Peyer's patch (tissue), 4 donors: ENCODE results near the gene MKNK1.

Experiments used
- CTCF ChIP-seq, 6 experiments: fragments of 450-650 bp in 4 of 6; fragments of 200-600 bp in 2 of 6; sonication (generic) in 1 of 6; IDR thresholded peaks; one replicate each; pipeline ENCODE4 v1.5.1; 2017 to 2019; ENCODE audit warnings: antibody characterized with exemption in 6 of 6, mild to moderate bottlenecking in 3 of 6, moderate library complexity in 1 of 6
- POLR2A ChIP-seq, 2 donors: fragments of 450-650 bp; IDR thresholded peaks; one replicate each; pipeline ENCODE4 v1.5.1; 2017; ENCODE audit warnings: antibody characterized with exemption in 2 of 2, mild to moderate bottlenecking in 2 of 2, moderate library complexity in 2 of 2

DNA sequence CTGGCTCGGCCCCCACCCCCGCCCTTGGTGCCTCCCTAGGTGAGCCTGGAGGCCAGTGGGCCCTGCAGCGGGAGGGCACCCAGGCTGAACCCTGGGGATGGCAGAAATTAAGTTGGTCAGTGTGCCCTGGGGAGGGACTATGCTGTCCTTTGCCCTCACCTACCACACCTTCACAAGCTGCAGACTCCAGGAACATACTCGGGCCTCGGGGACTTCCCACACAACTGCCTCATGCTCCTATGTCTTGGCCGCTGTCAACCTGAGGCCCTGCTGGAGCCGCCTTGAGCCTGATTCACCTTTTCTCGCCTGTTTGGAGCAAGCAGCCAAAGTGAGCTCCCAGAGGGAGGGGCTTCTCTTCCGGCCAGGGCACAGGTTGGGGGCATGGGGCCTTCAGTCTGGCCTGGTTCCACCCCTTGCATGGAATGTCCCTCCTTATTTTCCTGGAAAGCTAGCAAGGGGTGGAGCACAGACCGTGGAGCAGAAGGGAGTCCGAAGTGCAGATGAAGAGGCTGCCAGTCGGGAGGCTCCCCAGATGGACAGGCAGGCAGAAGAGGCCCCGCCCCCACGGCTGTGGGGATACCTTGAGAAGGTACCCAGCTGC lies 77.3 kb downstream of the MKNK1 start:
- TF ChIP-seq CTCF (IDR thresholded peaks at IDR 0.05) (no peak), POLR2A (IDR thresholded peaks at IDR 0.05) (no peak)
